Small intestine (tissue), 7 donors: Measurements from ENCODE around the gene PDE8A. TPM values are rescaled to one million over a fixed set of nuclear protein-coding genes. Genes with fewer than 3 reads are reported as not detected.
"Not testable (repeated sequence)": the region's sequence is repeated elsewhere in the genome, so short reads cannot be mapped to it uniquely, and the experiment has no call there.

Source experiments
- DNase-seq, 2 donors: peaks; one replicate each; pipeline versions ENCODE4 v3.0.0 to v3.0.0-alpha.2; 2013
- FAIRE-seq: peaks from 2 replicates; lab custom pipeline; 2012; peaks lifted over from hg19 to GRCh38; lab: Jason Lieb, UNC
- H3K27ac ChIP-seq, 3 donors: one replicate each; pipeline ENCODE4 v1.5.1; 2013; ENCODE audit warnings: low read length in 2 of 3, mild to moderate bottlenecking in 2 of 3, control low read depth in 1 of 3, inconsistent platforms in 1 of 3, low read depth in 1 of 3, moderate library complexity in 1 of 3
- H3K27me3 ChIP-seq, 3 donors: one replicate each; pipeline ENCODE4 v1.6.1; 2013; ENCODE audit warnings: low read length in 3 of 3, inconsistent platforms in 1 of 3; ENCODE audit not compliant: control insufficient read depth in 3 of 3, insufficient read depth in 3 of 3
- H3K36me3 ChIP-seq, 3 donors: one replicate each; pipeline ENCODE4 v1.6.1; 2013; ENCODE audit warnings: low read length in 3 of 3, inconsistent platforms in 1 of 3, low read depth in 1 of 3, mild to moderate bottlenecking in 1 of 3, moderate library complexity in 1 of 3; ENCODE audit not compliant: control insufficient read depth in 3 of 3, insufficient read depth in 2 of 3
- H3K4me1 ChIP-seq, 3 donors: one replicate each; pipeline ENCODE4 v1.6.1; 2013; ENCODE audit warnings: low read length in 2 of 3, inconsistent platforms in 1 of 3, low read depth in 1 of 3, mild to moderate bottlenecking in 1 of 3, moderate library complexity in 1 of 3; ENCODE audit not compliant: control insufficient read depth in 3 of 3, insufficient read depth in 2 of 3
- H3K4me3 ChIP-seq, 3 donors: one replicate each; pipeline ENCODE4 v1.5.1; 2013; ENCODE audit warnings: low read length in 3 of 3, control low read depth in 1 of 3, inconsistent platforms in 1 of 3, low read depth in 1 of 3, mild to moderate bottlenecking in 1 of 3, moderate library complexity in 1 of 3
- H3K9me3 ChIP-seq, 2 donors: one replicate each; pipeline ENCODE4 v1.6.1; 2013; ENCODE audit warnings: low read depth in 1 of 2, low read length in 1 of 2; ENCODE audit not compliant: control insufficient read depth in 2 of 2, insufficient read depth in 1 of 2
- WGBS, 3 donors: extraction: QIAGEN DNeasy Blood & Tissue Kit; methylation state at CpG; one replicate each; pipeline ENCODE4 v1.1.7; 2013; 5-methylcytosine and 5-hydroxymethylcytosine counted together
- polyA plus RNA-seq, 4 donors: library from polyadenylated mRNA; stranded (reverse) in 3 of 4; unstranded in 1 of 4; fragments of 200-250 nt in 3 of 4; fragments of 120-200 nt in 1 of 4; gene quantifications; one replicate each; pipeline versions ENCODE4 v1.2.1 to v1.2.3, GENCODE V29; 2013
- donor health status: healthy with polysubstance abuse.
- donor health status: control.
- donor health status: control.
- donor health status: Bipolar disorder and iron deficiency.
- donor health status: healthy.

Gene PDE8A
- polyA plus RNA-seq, 4 donors = 18.4 to 62.0 (median 26.8) TPM

DNA sequence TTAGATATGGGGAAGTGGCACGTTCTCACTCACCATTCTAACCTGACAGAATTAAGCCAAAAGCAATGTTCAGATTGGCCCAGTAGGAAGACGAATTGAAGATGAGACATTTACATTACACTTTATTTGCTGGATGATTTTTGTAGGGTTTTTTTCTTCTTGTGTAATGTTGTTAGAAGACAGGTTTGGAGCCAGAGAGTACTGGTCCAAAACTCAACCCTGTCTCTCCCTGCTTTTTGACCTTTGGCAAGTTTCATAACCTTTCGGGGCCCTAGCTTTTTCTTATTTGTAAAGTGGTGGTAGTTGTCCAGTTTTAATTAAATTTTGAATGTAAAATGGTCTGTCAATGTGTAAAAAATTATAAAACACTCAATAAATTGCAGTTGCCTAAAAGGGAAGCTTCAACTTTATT is 29.5 kb downstream of the PDE8A start:
- H3K27ac ChIP-seq = peak overlapping the region in 2 of 3 donors; percentile 26 to 71
- H3K9me3 ChIP-seq = no peaks in the 10 kb centered on the region
- H3K36me3 ChIP-seq = peaks cover 0 to 4% (median 0%) of the 10 kb centered on the region in 3 donors
- no peak overlapping the region for H3K4me3 ChIP-seq
- WGBS, 3 donors = 12 to 48% (median 22%) methylated on average over 3 of the region's 3 CpGs
- FAIRE-seq = no peak
- peaks cover 11 to 37% (median 29%) of the 10 kb centered on the region in 3 donors for H3K4me1 ChIP-seq
- no peak for DNase-seq
- H3K27me3 ChIP-seq = no peaks in the 10 kb centered on the region

DNA sequence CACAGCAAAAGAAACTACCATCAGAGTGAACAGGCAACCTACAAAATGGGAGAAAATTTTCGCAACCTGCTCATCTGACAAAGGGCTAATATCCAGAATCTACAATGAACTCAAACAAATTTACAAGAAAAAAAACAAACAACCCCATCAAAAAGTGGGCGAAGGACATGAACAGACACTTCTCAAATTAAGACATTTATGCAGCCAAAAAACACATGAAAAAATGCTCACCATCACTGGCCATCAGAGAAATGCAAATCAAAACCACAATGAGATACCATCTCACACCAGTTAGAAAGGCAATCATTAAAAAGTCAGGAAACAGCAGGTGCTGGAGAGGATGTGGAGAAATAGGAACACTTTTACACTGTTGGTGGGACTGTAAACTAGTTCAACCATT is 30.1 kb downstream of the PDE8A start:
- not testable (repeated sequence) for H3K36me3 ChIP-seq, H3K4me3 ChIP-seq, H3K9me3 ChIP-seq, H3K27ac ChIP-seq, H3K27me3 ChIP-seq, FAIRE-seq, DNase-seq
- whole genome bisulfite sequencing, 3 donors = 94 to 100% (median 96%) methylated on average over 1 of the region's 2 CpGs
- peaks cover 11 to 35% (median 29%) of the 10 kb centered on the region in 3 donors for H3K4me1 ChIP-seq

- DNase-seq (no peak), FAIRE-seq (no peak)
- Histone ChIP-seq H3K36me3 (peaks cover 0 to 4% (median 0%) of the 10 kb centered on the region in 3 donors), H3K4me3 (no peak overlapping the region), H3K9me3 (no peaks in the 10 kb centered on the region), H3K27ac (no peak overlapping the region), H3K27me3 (no peaks in the 10 kb centered on the region), H3K4me1 (peaks cover 4 to 17% (median 17%) of the 10 kb centered on the region in 3 donors)
- WGBS, 3 donors = 85 to 87% (median 86%) methylated on average over 4 of the region's 4 CpGs
These were observed 32.1 kb downstream of the PDE8A start for GRCh38 chr15:85013785-85014184.

GRCh38 chr15:85014932-85015331 is 33.3 kb downstream of the PDE8A start:
- no peak for FAIRE-seq
- Histone ChIP-seq H3K36me3 (peaks cover 0 to 6% (median 0%) of the 10 kb centered on the region in 3 donors), H3K4me1 (peaks cover 4 to 14% (median 10%) of the 10 kb centered on the region in 3 donors), H3K9me3 (no peaks in the 10 kb centered on the region), H3K27ac (no peak overlapping the region), H3K4me3 (no peak overlapping the region), H3K27me3 (no peaks in the 10 kb centered on the region)
- DNase-seq = no peak
- 75 to 78% (median 78%) methylated on average over 6 of the region's 6 CpGs for WGBS, 3 donors

GRCh38 chr15:85016275-85016674 is 34.6 kb downstream of the PDE8A start:
- H3K27me3 ChIP-seq = no peaks in the 10 kb centered on the region
- no peak for DNase-seq
- peaks cover 0 to 6% (median 0%) of the 10 kb centered on the region in 3 donors for H3K36me3 ChIP-seq
- H3K4me1 ChIP-seq = peaks cover 0 to 6% (median 1%) of the 10 kb centered on the region in 3 donors
- FAIRE-seq = no peak
- H3K9me3 ChIP-seq = no peaks in the 10 kb centered on the region
- no peak overlapping the region for H3K4me3 ChIP-seq
- H3K27ac ChIP-seq = no peak overlapping the region

DNA sequence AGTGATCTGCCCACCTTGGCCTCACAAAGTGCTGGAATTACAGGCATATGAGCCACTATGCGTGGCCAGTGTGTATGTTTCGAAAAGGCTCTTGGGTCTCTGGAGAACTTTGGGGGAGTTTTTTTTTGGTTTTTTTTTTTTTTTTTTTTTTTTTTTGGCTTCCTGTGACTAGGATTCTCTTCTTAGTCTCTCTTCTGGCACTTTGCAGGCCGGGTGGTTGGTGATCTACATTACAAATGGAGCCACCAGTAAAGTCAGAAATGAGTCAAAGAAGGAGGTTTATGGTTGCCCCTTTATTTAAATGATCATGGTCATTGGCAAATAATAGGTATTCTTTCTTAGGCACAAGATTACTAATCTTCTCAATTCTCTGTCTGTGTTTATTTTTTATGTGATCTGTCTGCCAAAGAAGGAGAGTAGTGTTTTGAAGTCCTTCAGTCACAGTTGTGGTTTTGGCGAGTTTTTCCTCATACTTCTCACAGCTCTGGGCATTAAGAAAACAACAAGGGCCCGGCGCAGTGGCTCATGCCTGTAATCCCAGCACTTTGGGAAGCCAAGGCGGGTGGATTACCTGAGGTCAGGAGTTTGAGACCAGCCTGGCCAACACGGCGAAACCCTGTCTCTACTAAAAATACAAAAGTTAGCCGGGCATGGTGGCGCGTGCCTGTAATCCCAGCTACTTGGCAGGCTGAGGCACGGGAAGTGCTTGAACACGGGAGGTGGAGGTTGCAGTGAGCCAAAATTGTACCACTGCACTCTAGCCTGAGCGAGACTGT is 38.3 kb downstream of the PDE8A start:
- FAIRE-seq (no peak), DNase-seq (no peak)
- Histone ChIP-seq H3K27ac (no peak overlapping the region), H3K4me3 (no peak overlapping the region), H3K9me3 (no peaks in the 10 kb centered on the region), H3K27me3 (no peaks in the 10 kb centered on the region), H3K4me1 (peaks cover 3 to 18% (median 17%) of the 10 kb centered on the region in 3 donors), H3K36me3 (peaks cover 0 to 4% (median 0%) of the 10 kb centered on the region in 3 donors)
- WGBS, 3 donors = 80 to 87% (median 85%) methylated on average over 15 of the region's 15 CpGs

- DNase-seq = no peak
- H3K4me1 ChIP-seq = peaks cover 10 to 31% (median 30%) of the 10 kb centered on the region in 3 donors
These were observed 39.8 kb downstream of the PDE8A start for GRCh38 chr15:85021409-85021808.

DNA sequence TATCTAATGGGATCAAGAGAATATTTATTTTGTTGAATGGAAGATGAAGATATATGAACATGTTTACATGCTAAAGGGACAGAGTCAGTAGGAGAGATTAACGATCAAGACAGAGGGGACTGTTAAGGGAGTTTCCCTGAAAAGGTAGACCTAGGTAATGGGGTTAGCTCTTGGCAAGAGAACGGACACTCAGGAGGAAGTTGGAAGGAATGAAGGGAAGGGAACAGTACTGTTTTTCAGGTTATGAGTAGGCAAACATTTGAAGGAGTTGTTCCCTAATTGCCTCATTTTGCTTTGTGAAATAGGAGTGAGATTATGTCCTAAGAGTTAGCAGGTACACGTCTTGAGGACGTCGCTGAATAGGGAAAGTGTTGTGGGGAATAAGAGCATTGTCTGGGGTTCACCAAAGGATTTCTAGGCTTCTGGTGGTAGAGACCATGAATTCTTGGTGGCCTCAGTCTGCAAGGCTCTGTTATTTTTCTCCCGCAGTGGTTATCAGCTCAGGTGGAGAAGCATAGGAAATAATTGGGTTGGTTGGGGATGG is 41.3 kb downstream of the PDE8A start:
- WGBS, 3 donors = 72 to 83% (median 78%) methylated on average over 6 of the region's 6 CpGs
- Histone ChIP-seq H3K9me3 (no peaks in the 10 kb centered on the region), H3K4me3 (no peak overlapping the region), H3K36me3 (peaks cover 0 to 2% (median 0%) of the 10 kb centered on the region in 3 donors), H3K27me3 (no peaks in the 10 kb centered on the region), H3K27ac (no peak overlapping the region), H3K4me1 (peaks cover 16 to 41% (median 39%) of the 10 kb centered on the region in 3 donors)
- FAIRE-seq (no peak), DNase-seq (no peak)

More at GRCh38 chr15:85021409-85021808, 39.8 kb downstream of the PDE8A start:
- Histone ChIP-seq H3K27me3 (no peaks in the 10 kb centered on the region), H3K36me3 (peaks cover 0 to 2% (median 0%) of the 10 kb centered on the region in 3 donors), H3K27ac (no peak overlapping the region), H3K4me3 (no peak overlapping the region), H3K9me3 (no peaks in the 10 kb centered on the region)
- WGBS, 3 donors = 94 to 97% (median 96%) methylated on average over 3 of the region's 3 CpGs
- FAIRE-seq = no peak
